HG03558 (cell line): Measurements from ENCODE around the gene TMC7.
"Not testable (repeated sequence)": the region's sequence is repeated elsewhere in the genome, so short reads cannot be mapped to it uniquely, and the experiment has no call there.

ENCODE experiments used
- ATAC-seq: cut with Tn5 transposase; IDR thresholded peaks from one replicate; pipeline ENCODE4 v1.9.1; 2021; ENCODE audit warnings: moderate number of reproducible peaks; ENCODE audit not compliant: unreplicated experiment; ENCODE audit errors: extremely low read depth

TMC7 gene

GRCh38 chr16:18975109-18975508 lies 8.6 kb upstream of the TMC7 start:
- ATAC-seq: no peak

- ATAC-seq: no peak
Observed at GRCh38 chr16:18979936-18980335, 3.8 kb upstream of the TMC7 start.

- no peak for ATAC-seq
Observed at GRCh38 chr16:18984435-18985005, 786 bp downstream of the TMC7 start.

DNA sequence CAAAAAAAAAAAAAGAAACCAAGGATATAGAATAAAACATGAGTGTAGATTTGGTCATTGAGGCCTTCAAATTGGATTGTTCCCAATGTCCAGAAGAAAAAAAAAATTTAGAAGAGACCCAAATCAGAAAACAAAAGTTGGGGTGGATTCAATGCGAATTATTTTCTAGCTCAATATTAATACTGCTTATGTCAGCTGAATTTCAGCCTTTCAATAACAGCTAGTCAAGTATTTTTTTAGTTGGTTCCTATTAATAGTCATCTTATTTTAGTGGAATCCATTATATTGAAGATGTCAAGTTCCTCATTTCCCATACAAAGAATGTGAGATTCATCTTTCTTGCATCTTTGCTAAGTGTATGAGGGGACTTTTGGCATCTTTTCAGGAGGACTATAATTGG lies 1.5 kb downstream of the TMC7 start:
- ATAC-seq: not testable (repeated sequence)

DNA sequence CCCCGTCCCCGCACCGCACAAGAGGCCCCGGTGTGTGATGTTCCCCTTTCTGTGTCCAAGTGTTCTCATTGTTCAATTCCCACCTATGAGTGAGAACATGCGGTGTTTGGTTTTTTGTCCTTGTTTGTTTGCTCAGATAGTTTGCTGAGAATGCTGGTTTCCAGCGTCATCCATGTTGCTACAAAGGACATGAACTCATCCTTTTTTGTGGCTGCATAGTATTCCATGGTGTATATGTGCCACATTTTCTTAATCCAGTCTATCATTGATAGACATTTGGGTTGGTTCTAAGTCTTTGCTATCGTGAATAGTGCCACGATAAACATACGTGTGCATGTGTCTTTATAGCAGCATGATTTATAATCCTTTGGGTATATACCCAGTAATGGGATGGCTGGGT lies 8.0 kb downstream of the TMC7 start:
- ATAC-seq: not testable (repeated sequence)

- ATAC-seq: not testable (repeated sequence)
Observed at GRCh38 chr16:18993531-18993930, 9.8 kb downstream of the TMC7 start.

GRCh38 chr16:18994181-18994580 lies 10.4 kb downstream of the TMC7 start:
- ATAC-seq: not testable (repeated sequence)

GRCh38 chr16:18995406-18995805 lies 11.7 kb downstream of the TMC7 start:
- not testable (repeated sequence) for ATAC-seq

DNA sequence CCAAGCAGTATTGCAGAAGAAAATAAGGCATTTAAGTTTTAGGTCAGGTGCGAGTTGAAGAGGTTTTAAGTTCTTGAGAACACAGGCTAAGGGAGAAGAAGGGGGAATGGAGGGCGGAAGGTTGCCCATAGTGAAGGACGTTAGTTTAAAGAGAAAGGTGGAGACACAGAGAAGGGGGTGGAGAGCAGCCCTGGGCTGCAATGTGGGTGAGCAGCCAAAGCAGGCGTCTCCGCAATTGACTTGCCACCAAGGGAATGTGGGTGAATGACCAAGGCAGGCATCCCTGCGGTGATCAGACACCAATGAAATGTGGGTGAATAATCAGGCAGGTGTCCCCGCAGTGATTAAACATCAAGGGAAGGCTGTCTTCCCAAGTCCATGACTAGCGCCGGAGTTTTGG lies 12.8 kb downstream of the TMC7 start:
- ATAC-seq: not testable (repeated sequence)

DNA sequence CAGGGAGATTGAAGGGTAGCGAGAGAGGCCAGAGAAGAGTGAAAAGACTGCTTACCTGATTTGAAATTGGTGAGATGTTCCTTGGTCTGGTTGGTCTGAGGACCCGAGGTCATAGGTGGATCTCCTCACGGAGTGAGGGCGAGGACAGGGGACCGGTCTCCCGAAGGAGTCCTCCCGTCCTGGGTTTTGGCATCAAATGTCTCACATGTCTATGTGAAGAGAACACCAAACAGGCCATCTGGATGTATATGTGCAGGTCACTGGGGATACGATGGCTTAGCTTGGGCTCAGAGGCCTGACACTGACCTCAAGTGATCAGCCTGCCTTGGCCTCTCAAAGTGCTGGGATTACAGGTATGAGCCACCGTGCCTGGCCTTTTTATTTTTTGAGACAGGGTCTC lies 13.3 kb downstream of the TMC7 start:
- not testable (repeated sequence) for ATAC-seq

GRCh38 chr16:18999045-18999393 lies 15.3 kb downstream of the TMC7 start:
- no peak for ATAC-seq

GRCh38 chr16:19001788-19002187 lies 18.1 kb downstream of the TMC7 start:
- ATAC-seq: no peak

DNA sequence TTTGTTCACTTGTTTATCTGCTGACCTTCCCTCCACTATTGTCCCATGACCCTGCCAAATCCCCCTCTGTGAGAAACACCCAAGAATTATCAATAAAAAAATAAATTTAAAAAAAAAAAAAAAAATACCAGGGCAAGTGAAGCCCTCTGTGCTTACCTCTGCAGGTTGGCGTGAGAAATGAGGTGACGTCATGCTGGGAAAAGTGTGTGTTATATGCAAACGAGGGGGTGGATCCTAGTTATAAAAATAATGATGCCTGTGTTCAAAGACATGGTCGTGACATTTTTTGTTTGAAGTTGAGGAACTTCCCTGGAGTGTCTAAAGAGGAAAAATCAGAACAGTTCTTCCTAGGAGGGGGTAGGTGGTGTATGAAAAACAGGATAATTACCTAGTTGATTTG lies 20.2 kb downstream of the TMC7 start:
- ATAC-seq: no peak

- no peak for ATAC-seq
Observed at GRCh38 chr16:19005561-19006445, 22.1 kb downstream of the TMC7 start.

DNA sequence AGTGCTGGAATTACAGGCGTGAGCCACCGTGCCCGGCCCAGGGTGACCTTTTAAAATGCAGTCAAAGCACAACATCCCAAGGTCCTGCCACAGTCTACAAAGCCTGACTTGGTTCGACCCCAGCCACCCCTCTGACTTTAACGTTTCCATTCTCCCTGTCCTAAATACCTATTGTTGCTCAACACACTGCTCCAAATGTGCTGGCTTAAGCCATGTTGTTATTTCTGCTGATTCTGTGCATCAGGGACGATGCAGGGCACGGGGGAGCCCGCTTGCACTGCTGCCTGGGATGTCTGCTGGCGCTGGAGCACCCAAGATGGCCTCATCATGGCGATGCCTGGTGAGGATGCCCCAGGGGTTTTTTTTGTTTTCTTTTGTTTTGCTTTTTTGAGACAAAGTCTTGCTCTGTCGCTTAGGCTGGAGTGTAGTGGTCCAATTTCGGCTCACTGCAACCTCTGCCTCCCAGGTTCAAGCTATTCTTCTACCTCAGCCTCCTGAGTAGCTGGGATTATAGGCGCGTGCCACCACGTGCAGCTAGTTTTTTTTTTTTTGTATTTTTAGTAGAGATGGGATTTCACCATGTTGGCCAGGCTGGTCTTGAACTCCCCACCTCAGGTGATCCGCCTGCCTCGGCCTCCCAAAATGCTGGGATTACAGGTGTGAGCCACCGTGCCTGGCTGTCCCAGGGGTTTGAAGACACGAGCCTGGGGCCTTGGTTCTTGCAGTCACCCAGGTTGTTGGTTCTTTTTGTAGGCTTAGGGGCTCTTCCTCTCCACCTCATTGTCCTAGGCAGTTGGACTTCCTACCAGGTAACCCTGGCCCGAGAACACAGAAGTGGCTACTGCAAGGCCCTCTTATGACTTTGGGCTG lies 22.9 kb downstream of the TMC7 start:
- no peak for ATAC-seq

DNA sequence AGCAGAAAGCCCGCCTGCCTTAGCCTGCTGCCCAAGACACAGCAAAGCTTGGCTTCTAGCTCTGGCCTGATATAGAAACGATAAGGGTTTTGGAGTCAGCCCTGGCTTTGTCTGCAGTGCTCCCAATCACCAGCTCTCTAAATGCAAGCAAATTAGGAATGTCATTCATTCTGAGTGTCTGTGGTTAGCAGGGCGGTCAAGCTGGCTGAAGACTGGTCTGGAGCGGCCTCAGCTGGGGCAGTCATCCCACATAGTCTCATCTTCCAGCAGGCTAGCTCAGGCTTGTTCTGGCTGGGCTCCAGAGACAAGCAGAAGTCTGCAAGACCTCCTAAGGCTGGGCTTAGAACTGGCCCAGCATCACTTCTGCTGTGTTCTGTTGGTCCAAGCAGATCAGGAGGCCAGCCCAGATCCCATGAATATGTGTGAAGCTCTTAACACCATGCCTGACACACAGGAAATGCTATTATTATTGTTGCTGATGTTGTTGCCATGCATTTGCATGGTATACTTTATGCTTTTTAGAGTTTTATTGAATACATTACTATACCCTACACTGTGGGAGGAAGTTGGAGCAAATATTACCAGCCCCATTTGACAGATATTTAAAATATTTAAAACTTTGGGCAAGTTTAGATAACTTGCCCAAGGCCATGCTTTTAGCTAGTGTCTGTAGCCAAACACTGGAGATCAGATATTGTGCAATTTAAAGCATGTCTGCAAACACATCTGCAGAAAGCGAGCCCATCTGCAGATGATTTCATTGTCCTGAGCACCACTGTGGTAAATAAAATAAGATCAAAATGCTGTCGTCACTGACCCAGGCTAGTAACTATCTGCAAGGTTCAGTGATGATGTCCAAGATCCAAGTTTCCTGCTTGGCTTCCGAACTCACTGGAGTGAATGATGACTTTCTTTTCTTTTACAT lies 24.8 kb downstream of the TMC7 start:
- ATAC-seq: no peak

DNA sequence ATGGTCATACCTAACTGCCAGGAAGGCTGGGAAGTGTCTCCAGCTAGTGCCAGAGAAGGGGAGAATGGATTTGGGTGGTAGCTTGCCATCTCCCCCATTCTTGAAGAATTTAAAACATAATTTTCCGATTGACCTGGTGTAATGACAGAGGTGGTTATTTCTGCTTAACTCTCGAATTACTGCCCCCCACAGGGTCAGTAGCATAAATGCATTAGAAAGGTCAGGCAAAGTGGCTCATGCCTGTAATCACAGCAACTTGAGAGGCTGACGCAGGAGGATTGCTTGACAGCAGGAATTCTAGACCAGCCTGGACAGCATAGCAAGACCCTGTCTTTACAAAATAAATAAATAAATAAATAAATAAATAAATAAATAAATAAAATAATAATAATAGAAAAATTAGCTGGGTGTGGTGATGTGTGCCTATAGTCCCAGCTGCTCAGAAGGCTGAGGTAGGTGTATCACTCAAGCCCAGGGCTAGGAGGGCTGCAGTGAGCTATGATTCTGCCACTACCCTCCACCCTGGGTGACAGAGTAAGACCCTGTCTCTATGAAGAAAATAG lies 27.5 kb downstream of the TMC7 start:
- no peak for ATAC-seq

GRCh38 chr16:19014461-19014860 lies 30.7 kb downstream of the TMC7 start:
- ATAC-seq: no peak

- ATAC-seq: no peak
Observed at GRCh38 chr16:19017179-19017578, 33.4 kb downstream of the TMC7 start.

GRCh38 chr16:19020689-19021088 lies 37.0 kb downstream of the TMC7 start:
- ATAC-seq: no peak
